K562 (cell line): ENCODE measurements around the gene EPHB6. TPM values are rescaled to one million over a fixed set of nuclear protein-coding genes. Genes with fewer than 3 reads are reported as not detected.

Experiments used
- ATAC-seq: fragments of 200-7000 bp; cut with Tn5 transposase; 3 replicates; pipeline ENCODE4 v1.9.1; 2020; ENCODE audit warnings: moderate library complexity
- BruUV-seq: library from RNA; stranded (reverse); fragments of 400-500 nt; replicated peaks from 2 replicates; lab custom pipeline; 2021; lab: Mats Ljungman, UMichigan
- CTCF ChIA-PET: fragments of 300-600 bp; formaldehyde crosslinking; extraction: SDS; loops from one replicate; lab custom pipeline; 2021; ENCODE audit warnings: low intra/inter-chr PET ratio; lab: Yijun Ruan, JAX
- POLR2A ChIA-PET: fragments of 300-600, 350-650 bp; sonication (Branson Sonifier 250); formaldehyde crosslinking; extraction: SDS; loops from one replicate; lab custom pipeline; 2021; ENCODE audit warnings: antibody characterized with exemption, inconsistent platforms; lab: Yijun Ruan, JAX
- DNase-seq, 4 experiments: peaks; one replicate each; pipeline versions ENCODE4 v3.0.0 to v3.0.0-alpha.2; 2011 to 2018; ENCODE audit warnings: low spot score in 3 of 4, mixed read lengths in 3 of 4; ENCODE audit errors: extremely low read depth in 1 of 4
- FAIRE-seq: peaks from 2 replicates; lab custom pipeline; 2011; peaks lifted over from hg19 to GRCh38; lab: Jason Lieb, UNC
- H2AFZ ChIP-seq: 2 replicates; pipeline ENCODE4 v1.6.0; 2011; ENCODE audit warnings: low read depth, low read length, control low read depth, inconsistent platforms
- H3K27ac ChIP-seq: fragments of 200-600 bp; 3 replicates; pipeline ENCODE4 v1.8.0; 2011; ENCODE audit warnings: low read depth, mild to moderate bottlenecking, control low read depth, inconsistent platforms, low read length, moderate library complexity, mixed read lengths; ENCODE audit errors: extremely low read depth
- H3K27me3 ChIP-seq, 2 experiments: fragments of 300-600 bp in 1 of 2; 2 replicates in 1 of 2; 3 replicates in 1 of 2; pipeline versions ENCODE4 v1.6.0 to v1.8.0; 2011; ENCODE audit warnings: inconsistent platforms in 2 of 2, low read length in 2 of 2, mild to moderate bottlenecking in 1 of 2, mixed read lengths in 1 of 2, moderate library complexity in 1 of 2; ENCODE audit not compliant: control insufficient read depth in 2 of 2, insufficient read depth in 2 of 2
- H3K36me3 ChIP-seq: fragments of 300-600 bp; 3 replicates; pipeline ENCODE4 v1.8.0; 2011; ENCODE audit warnings: mild to moderate bottlenecking, low read length, inconsistent platforms; ENCODE audit not compliant: control insufficient read depth, insufficient read depth
- H3K4me1 ChIP-seq, 2 experiments: fragments of 200-600 bp in 1 of 2; replicated peaks in 1 of 2; 2 replicates in 1 of 2; 3 replicates in 1 of 2; pipeline versions ENCODE4 v1.5.1 to v1.8.0; 2011; ENCODE audit warnings: inconsistent platforms in 2 of 2, low read length in 2 of 2, mild to moderate bottlenecking in 1 of 2, mixed read lengths in 1 of 2, moderate library complexity in 1 of 2; ENCODE audit not compliant: control insufficient read depth in 2 of 2, insufficient read depth in 2 of 2
- H3K4me2 ChIP-seq: 2 replicates; pipeline ENCODE4 v1.6.1; 2011; ENCODE audit warnings: low read length, control low read depth, inconsistent platforms, mixed read lengths; ENCODE audit not compliant: insufficient read depth
- H3K4me3 ChIP-seq: fragments of 200-600 bp; sonication (generic), shearing (Covaris generic); 2 replicates; pipeline ENCODE4 v1.5.1; 2016; ENCODE audit warnings: control low read depth, inconsistent platforms
- H3K79me2 ChIP-seq: fragments of 200-600 bp; 3 replicates; pipeline ENCODE4 v1.8.0; 2011; ENCODE audit warnings: low read length, inconsistent platforms; ENCODE audit not compliant: control insufficient read depth, insufficient read depth
- H3K9ac ChIP-seq, 2 experiments: 2 replicates each; pipeline versions ENCODE4 v1.6.0 to v1.6.1; 2011; ENCODE audit warnings: low read depth in 2 of 2, low read length in 2 of 2, control low read depth in 1 of 2, inconsistent platforms in 1 of 2, mild to moderate bottlenecking in 1 of 2, mixed read lengths in 1 of 2; ENCODE audit not compliant: insufficient read depth in 1 of 2
- H3K9me1 ChIP-seq: one replicate; pipeline ENCODE4 v1.6.0; 2011; ENCODE audit warnings: inconsistent platforms, mild to moderate bottlenecking, low read length, moderate library complexity; ENCODE audit not compliant: control insufficient read depth, insufficient read depth
- H3K9me3 ChIP-seq: replicated peaks from 2 replicates; pipeline ENCODE4 v1.5.1; 2011; ENCODE audit warnings: low read depth, low read length, inconsistent platforms; ENCODE audit not compliant: control insufficient read depth, insufficient read depth
- H4K20me1 ChIP-seq: replicated peaks from 2 replicates; pipeline ENCODE4 v1.6.1; 2011; ENCODE audit warnings: low read length, inconsistent platforms, mixed read lengths; ENCODE audit not compliant: control insufficient read depth, insufficient read depth
- ATF4 ChIP-seq: fragments of 450-650 bp; formaldehyde crosslinking; IDR thresholded peaks from 2 replicates; pipeline ENCODE4 v1.4.0; 2022; ENCODE audit warnings: mild to moderate bottlenecking, moderate library complexity
- CREBBP ChIP-seq: IDR thresholded peaks from one replicate; pipeline ENCODE4 v1.6.1; 2012; ENCODE audit warnings: low read depth, mild to moderate bottlenecking, control low read depth, inconsistent platforms, low read length
- DMBX1 ChIP-seq: fragments of 250-450 bp; sonication (Bioruptor Pico); IDR thresholded peaks from 2 replicates; pipeline ENCODE4 v1.8.0; 2022; ENCODE audit warnings: inconsistent platforms, mild to moderate bottlenecking, moderate library complexity, borderline replicate concordance
- ESRRB ChIP-seq: fragments of 250-450 bp; sonication (Bioruptor Pico); IDR thresholded peaks from 2 replicates; pipeline ENCODE4 v1.5.0; 2020; ENCODE audit warnings: mild to moderate bottlenecking, moderate library complexity, borderline replicate concordance
- HLTF ChIP-seq: fragments of 450-650 bp; IDR thresholded peaks from 2 replicates; pipeline ENCODE4 v1.6.1; 2016
- HMGN3 ChIP-seq: IDR thresholded peaks from 2 replicates; pipeline ENCODE4 v1.6.1; 2011; ENCODE audit warnings: borderline replicate concordance, low read depth, mild to moderate bottlenecking, mixed read lengths, low read length; ENCODE audit not compliant: insufficient read length; ENCODE audit errors: extremely low read depth
- KLF10 ChIP-seq: fragments of 250-450 bp; sonication (Bioruptor Pico); IDR thresholded peaks from 2 replicates; pipeline ENCODE4 v1.6.1; 2021; ENCODE audit warnings: matching md5 sums
- NFYB ChIP-seq: IDR thresholded peaks from 2 replicates; pipeline ENCODE4 v1.6.1; 2011; ENCODE audit warnings: mild to moderate bottlenecking, moderate library complexity; ENCODE audit not compliant: insufficient read length; ENCODE audit errors: extremely low read depth
- PHTF2 ChIP-seq: fragments of 250-450 bp; sonication (Bioruptor Pico); IDR thresholded peaks from 2 replicates; pipeline ENCODE4 v1.5.0; 2021; ENCODE audit warnings: mild to moderate bottlenecking
- SP1 ChIP-seq: sonication (generic); formaldehyde crosslinking; IDR thresholded peaks from 2 replicates; pipeline ENCODE4 v1.8.1; 2022; ENCODE audit warnings: mild to moderate bottlenecking, missing genetic modification reagents
- TRIM24 ChIP-seq, 2 experiments: fragments of 450-650 bp; IDR thresholded peaks; 2 replicates each; pipeline ENCODE4 v1.6.1; 2016
- VEZF1 ChIP-seq: fragments of 200-800 bp; sonication (Bioruptor generic); IDR thresholded peaks from 2 replicates; pipeline ENCODE4 v1.6.1; 2017; ENCODE audit warnings: missing genetic modification characterization, missing compliant biosample characterization
- ZBTB9 ChIP-seq: fragments of 450-650 bp; formaldehyde crosslinking; IDR thresholded peaks from 2 replicates; pipeline ENCODE4 v1.4.0; 2020; ENCODE audit warnings: mild to moderate bottlenecking, moderate library complexity
- ZC3H11A ChIP-seq: IDR thresholded peaks from 2 replicates; pipeline ENCODE4 v1.6.1; 2012; ENCODE audit warnings: low read depth, low read length, improper control_type of control experiment
- ZNF165 ChIP-seq: fragments of 250-450 bp; sonication (Bioruptor Pico); IDR thresholded peaks from 2 replicates; pipeline ENCODE4 v1.4.0; 2020; ENCODE audit warnings: borderline replicate concordance
- ZNF277 ChIP-seq: fragments of 250-450 bp; sonication (Bioruptor Pico); IDR thresholded peaks from 2 replicates; pipeline ENCODE4 v1.8.0; 2022; ENCODE audit warnings: inconsistent platforms, mild to moderate bottlenecking, moderate library complexity, borderline replicate concordance
- WGBS: fragments of 100-300 bp; shearing (Covaris generic); methylation state at CpG from one replicate; pipeline ENCODE4 v1.1.6; 2016; ENCODE audit warnings: low coverage, mixed read lengths; ENCODE audit not compliant: insufficient coverage; ENCODE audit errors: missing lambda C conversion rate; 5-methylcytosine and 5-hydroxymethylcytosine counted together
- in situ Hi-C: fragments of 300-500 bp; cut with MboI; formaldehyde crosslinking; loops from 4 replicates; pipeline ENCODE4 v1.15.0; 2018; ENCODE audit warnings: inconsistent platforms, mixed read lengths
- intact Hi-C: fragments of 100-400 bp; cut with micrococcal nuclease; formaldehyde crosslinking; loops from 2 replicates; pipeline ENCODE4 v1.14.2; 2022
- polyA plus RNA-seq, 8 experiments: library from polyadenylated mRNA; depleted of rRNA in 4 of 8; stranded (reverse) in 5 of 8; unstranded in 3 of 8; fragments of >200 nt; fragmentation: Nextera tagmentation in 2 of 8; fragmentation: Illumina TruSeq in 1 of 8; extraction: Ambion mirVana in 2 of 8; extraction: Trizol in 1 of 8; gene quantifications; 2 replicates each; pipeline versions ENCODE4 v1.2.1 to v1.2.3, GENCODE V29; 2011 to 2014; ENCODE audit warnings: inconsistent platforms in 1 of 8, missing spikeins in 1 of 8
- total RNA-seq, 7 experiments: library from RNA; depleted of rRNA in 6 of 7; stranded (reverse); fragments of >200 nt in 6 of 7; fragmentation: Illumina TruSeq in 2 of 7; extraction: Trizol in 2 of 7; gene quantifications; 2 replicates each; pipeline versions ENCODE4 v1.2.1 to v1.2.3, GENCODE V29; 2011 to 2021; ENCODE audit warnings: low replicate concordance in 1 of 7

The EPHB6 gene
- total and polyA plus RNA-seq, 9 of the 15 experiments (the other 6 are each of a cell fraction or from before 2014, with no cell fraction given), result 1.4 to 123 (median 7.6) TPM

- 8% methylated on average over 10 of the region's 10 CpGs for WGBS
- H3K36me3 ChIP-seq, result no peaks in the 10 kb centered on the region
- H3K9ac ChIP-seq, result no peak overlapping the region
- no peaks in the 10 kb centered on the region for H4K20me1 ChIP-seq
- no peaks in the 10 kb centered on the region for H3K9me3 ChIP-seq
- in situ Hi-C loops (no loop called here), intact Hi-C loops (loop anchor here (10.0 kb wide), 1 partner anchor 332 kb away; no protein-coding TSS in a partner anchor)
- peaks cover 52 to 81% of the 10 kb centered on the region in 2 experiments for H3K27me3 ChIP-seq
- FAIRE-seq (no peak), ATAC-seq (no peak), DNase-seq (no peak)
- BruUV-seq, result no TSS peak
- H3K27ac ChIP-seq, result no peak overlapping the region
- no peak overlapping the region for H3K4me2 ChIP-seq
- H3K79me2 ChIP-seq, result no peaks in the 10 kb centered on the region
- H3K4me3 ChIP-seq, result no peak overlapping the region
- peaks cover 0 to 4% of the 10 kb centered on the region in 2 experiments; a peak in 1 of 5 replicates for H3K4me1 ChIP-seq
- ChIA-PET CTCF (interaction anchor here (0.8 to 4.0 kb wide), 2 partner anchors 47 to 119 kb away, joined by 4 to 65 read pairs; no protein-coding TSS in a partner anchor), POLR2A (interaction anchor here (0.7 kb wide), 1 partner anchor 10 kb away, joined by 3 read pairs; no protein-coding TSS in a partner anchor)
- no peaks in the 10 kb centered on the region for H3K9me1 ChIP-seq
- no peak overlapping the region for H2AFZ ChIP-seq
- no peak for TF ChIP-seq ESRRB (CRISPR knock-in tag)
- no peak for TF ChIP-seq VEZF1 (CRISPR knock-in tag)
- TF ChIP-seq TRIM24 (IDR thresholded peaks at IDR 0.05), result no peak
- TF ChIP-seq HLTF, result no peak
- TF ChIP-seq PHTF2 (CRISPR knock-in tag), result no peak
- TF ChIP-seq ZBTB9, result no peak
- no peak for TF ChIP-seq ZNF165 (CRISPR knock-in tag)
- TF ChIP-seq ZC3H11A, result no peak
- no peak for TF ChIP-seq ZNF277
- no peak for TF ChIP-seq KLF10 (CRISPR knock-in tag)
- no peak for TF ChIP-seq NFYB
- no peak for TF ChIP-seq ATF4 (CRISPR knock-in tag)
- no peak for TF ChIP-seq SP1 (CRISPR knock-in tag)
- TF ChIP-seq DMBX1 (CRISPR knock-in tag), result no peak
- no peak for TF ChIP-seq HMGN3
- TF ChIP-seq CREBBP, result no peak
These were observed 28.3 kb downstream of the EPHB6 start for GRCh38 chr7:142883145-142883544.
